DMS153 treated with DMSO at 0.1 percent for 48 hours (cell line): ENCODE results near the gene KCNIP1.

ENCODE experiments used
- DNase-seq: peaks from one replicate; lab custom pipeline; 2025; ENCODE audit not compliant: unreplicated experiment; lab: John Stamatoyannopoulos, UW

The KCNIP1 gene

GRCh38 chr5:170700503-170700902 is 196.7 kb downstream of the KCNIP1 start:
- DNase-seq, result no peak

- DNase-seq, result no peak
Measured at GRCh38 chr5:170701334-170701733, 197.5 kb downstream of the KCNIP1 start.

- no peak for DNase-seq
Measured at GRCh38 chr5:170704417-170705192, 200.8 kb downstream of the KCNIP1 start.

- no peak for DNase-seq
Measured at GRCh38 chr5:170709640-170710039, 205.8 kb downstream of the KCNIP1 start.

- DNase-seq, result no peak
Measured at GRCh38 chr5:170711300-170711699, 207.5 kb downstream of the KCNIP1 start.

GRCh38 chr5:170715141-170715540 is 211.3 kb downstream of the KCNIP1 start:
- DNase-seq, result no peak

GRCh38 chr5:170716396-170716795 is 212.6 kb downstream of the KCNIP1 start:
- DNase-seq, result no peak

- no peak for DNase-seq
Measured at GRCh38 chr5:170719551-170719950, 215.7 kb downstream of the KCNIP1 start.

GRCh38 chr5:170720179-170720578 is 216.4 kb downstream of the KCNIP1 start:
- DNase-seq, result no peak

- no peak for DNase-seq
Measured at GRCh38 chr5:170720984-170721383, 217.2 kb downstream of the KCNIP1 start.

- no peak for DNase-seq
Measured at GRCh38 chr5:170721681-170722080, 217.9 kb downstream of the KCNIP1 start.

GRCh38 chr5:170722316-170722715 is 218.5 kb downstream of the KCNIP1 start:
- DNase-seq, result no peak

GRCh38 chr5:170731052-170731451 is 227.2 kb downstream of the KCNIP1 start:
- no peak for DNase-seq

- no peak for DNase-seq
Measured at GRCh38 chr5:170732685-170733084, 228.9 kb downstream of the KCNIP1 start.

- DNase-seq, result no peak
Measured at GRCh38 chr5:170736966-170737365, 233.1 kb downstream of the KCNIP1 start.

GRCh38 chr5:170737591-170737990 is 233.8 kb downstream of the KCNIP1 start:
- no peak for DNase-seq

- no peak for DNase-seq
Measured at GRCh38 chr5:170738840-170739239, 235.0 kb downstream of the KCNIP1 start.

- no peak for DNase-seq
Measured at GRCh38 chr5:170739446-170739845, 235.6 kb downstream of the KCNIP1 start.

- DNase-seq, result no peak
Measured at GRCh38 chr5:170740551-170741205, 236.9 kb downstream of the KCNIP1 start.

GRCh38 chr5:170741801-170742200 is 238.0 kb downstream of the KCNIP1 start:
- no peak for DNase-seq

GRCh38 chr5:170743876-170744212 is 240.0 kb downstream of the KCNIP1 start:
- DNase-seq, result no peak

GRCh38 chr5:170745481-170746071 is 241.8 kb downstream of the KCNIP1 start:
- no peak for DNase-seq
